ENCODE data around the gene SCUBE3.

Gene SCUBE3

GRCh38 chr6:35194390-35194789 is 19.4 kb upstream of the SCUBE3 start:
- Histone ChIP-seq H3K9ac (ENCODE audit: low read depth, low read length) (no peak overlapping the region), H3K4me1 (ENCODE audit: control insufficient read depth, insufficient read depth, low read length) (peaks cover 13% of the 10 kb centered on the region; the same call in 1 of the 2 replicates), H3K27ac (ENCODE audit: low read depth, low read length) (no peak overlapping the region), H3K27me3 (ENCODE audit: control insufficient read depth, insufficient read depth, low read length) (no peaks in the 10 kb centered on the region; the same call in 1 of the 2 replicates), H3K36me3 (ENCODE audit: control insufficient read depth, insufficient read depth, low read length) (no peaks in the 10 kb centered on the region), H3K9me3 (ENCODE audit: control insufficient read depth, insufficient read depth, low read length) (no peaks in the 10 kb centered on the region), H3K4me3 (ENCODE audit: low read depth, low read length) (no peak overlapping the region)

GRCh38 chr6:35195120-35195780 is 18.5 kb upstream of the SCUBE3 start:
- no peaks in the 10 kb centered on the region for H3K9me3 ChIP-seq (ENCODE audit: control insufficient read depth, insufficient read depth, low read length)
- H3K4me3 ChIP-seq (ENCODE audit: low read depth, low read length), result no peak overlapping the region
- no peak overlapping the region for H3K27ac ChIP-seq (ENCODE audit: low read depth, low read length)
- peaks cover 13% of the 10 kb centered on the region; the same call in 1 of the 2 replicates for H3K4me1 ChIP-seq (ENCODE audit: control insufficient read depth, insufficient read depth, low read length)
- H3K9ac ChIP-seq (ENCODE audit: low read depth, low read length), result no peak overlapping the region
- H3K36me3 ChIP-seq (ENCODE audit: control insufficient read depth, insufficient read depth, low read length), result no peaks in the 10 kb centered on the region
- H3K27me3 ChIP-seq (ENCODE audit: control insufficient read depth, insufficient read depth, low read length), result no peaks in the 10 kb centered on the region; the same call in 1 of the 2 replicates

- no peaks in the 10 kb centered on the region for H3K36me3 ChIP-seq (ENCODE audit: control insufficient read depth, insufficient read depth, low read length)
- H3K4me1 ChIP-seq (ENCODE audit: control insufficient read depth, insufficient read depth, low read length), result peaks cover 13% of the 10 kb centered on the region; the same call in 1 of the 2 replicates
- no peaks in the 10 kb centered on the region; the same call in 1 of the 2 replicates for H3K27me3 ChIP-seq (ENCODE audit: control insufficient read depth, insufficient read depth, low read length)
- H3K27ac ChIP-seq (ENCODE audit: low read depth, low read length), result no peak overlapping the region
- no peak overlapping the region for H3K4me3 ChIP-seq (ENCODE audit: low read depth, low read length)
- H3K9me3 ChIP-seq (ENCODE audit: control insufficient read depth, insufficient read depth, low read length), result no peaks in the 10 kb centered on the region
- H3K9ac ChIP-seq (ENCODE audit: low read depth, low read length), result no peak overlapping the region
These were observed 16.6 kb upstream of the SCUBE3 start for GRCh38 chr6:35197196-35197595.

GRCh38 chr6:35199866-35200265 is 13.9 kb upstream of the SCUBE3 start:
- Histone ChIP-seq H3K27ac (ENCODE audit: low read depth, low read length) (no peak overlapping the region), H3K4me1 (ENCODE audit: control insufficient read depth, insufficient read depth, low read length) (0 out of 2 replicates have a peak, but pooled peaks cover 4% of the 10 kb centered on the region), H3K9me3 (ENCODE audit: control insufficient read depth, insufficient read depth, low read length) (no peaks in the 10 kb centered on the region), H3K27me3 (ENCODE audit: control insufficient read depth, insufficient read depth, low read length) (no peaks in the 10 kb centered on the region; the same call in 1 of the 2 replicates), H3K4me3 (ENCODE audit: low read depth, low read length) (no peak overlapping the region), H3K36me3 (ENCODE audit: control insufficient read depth, insufficient read depth, low read length) (no peaks in the 10 kb centered on the region), H3K9ac (ENCODE audit: low read depth, low read length) (no peak overlapping the region)

- peaks cover 16% of the 10 kb centered on the region for H3K27me3 ChIP-seq (ENCODE audit: control insufficient read depth, insufficient read depth, low read length)
- no peak overlapping the region for H3K9ac ChIP-seq (ENCODE audit: low read depth, low read length)
- H3K27ac ChIP-seq (ENCODE audit: low read depth, low read length), result no peak overlapping the region
- H3K4me3 ChIP-seq (ENCODE audit: low read depth, low read length), result no peak overlapping the region
- no peaks in the 10 kb centered on the region for H3K4me1 ChIP-seq (ENCODE audit: control insufficient read depth, insufficient read depth, low read length)
- no peaks in the 10 kb centered on the region for H3K36me3 ChIP-seq (ENCODE audit: control insufficient read depth, insufficient read depth, low read length)
- no peaks in the 10 kb centered on the region for H3K9me3 ChIP-seq (ENCODE audit: control insufficient read depth, insufficient read depth, low read length)
These were observed 11.7 kb upstream of the SCUBE3 start for GRCh38 chr6:35202066-35202546.

GRCh38 chr6:35203152-35203670 is 10.5 kb upstream of the SCUBE3 start:
- Histone ChIP-seq H3K9me3 (ENCODE audit: control insufficient read depth, insufficient read depth, low read length) (no peaks in the 10 kb centered on the region), H3K36me3 (ENCODE audit: control insufficient read depth, insufficient read depth, low read length) (no peaks in the 10 kb centered on the region), H3K4me3 (ENCODE audit: low read depth, low read length) (no peak overlapping the region), H3K27me3 (ENCODE audit: control insufficient read depth, insufficient read depth, low read length) (peaks cover 27% of the 10 kb centered on the region), H3K4me1 (ENCODE audit: control insufficient read depth, insufficient read depth, low read length) (no peaks in the 10 kb centered on the region), H3K27ac (ENCODE audit: low read depth, low read length) (no peak overlapping the region), H3K9ac (ENCODE audit: low read depth, low read length) (no peak overlapping the region)

GRCh38 chr6:35203680-35204079 is 10.1 kb upstream of the SCUBE3 start:
- no peaks in the 10 kb centered on the region for H3K36me3 ChIP-seq (ENCODE audit: control insufficient read depth, insufficient read depth, low read length)
- H3K27ac ChIP-seq (ENCODE audit: low read depth, low read length), result no peak overlapping the region
- H3K4me1 ChIP-seq (ENCODE audit: control insufficient read depth, insufficient read depth, low read length), result no peaks in the 10 kb centered on the region
- no peak overlapping the region for H3K4me3 ChIP-seq (ENCODE audit: low read depth, low read length)
- no peaks in the 10 kb centered on the region for H3K9me3 ChIP-seq (ENCODE audit: control insufficient read depth, insufficient read depth, low read length)
- peaks cover 32% of the 10 kb centered on the region for H3K27me3 ChIP-seq (ENCODE audit: control insufficient read depth, insufficient read depth, low read length)
- H3K9ac ChIP-seq (ENCODE audit: low read depth, low read length), result no peak overlapping the region

- H3K9ac ChIP-seq (ENCODE audit: low read depth, low read length), result no peak overlapping the region
- H3K27ac ChIP-seq (ENCODE audit: low read depth, low read length), result no peak overlapping the region
- no peaks in the 10 kb centered on the region for H3K9me3 ChIP-seq (ENCODE audit: control insufficient read depth, insufficient read depth, low read length)
- H3K4me3 ChIP-seq (ENCODE audit: low read depth, low read length), result no peak overlapping the region
- H3K27me3 ChIP-seq (ENCODE audit: control insufficient read depth, insufficient read depth, low read length), result peaks cover 56% of the 10 kb centered on the region
- H3K4me1 ChIP-seq (ENCODE audit: control insufficient read depth, insufficient read depth, low read length), result no peaks in the 10 kb centered on the region
- no peaks in the 10 kb centered on the region for H3K36me3 ChIP-seq (ENCODE audit: control insufficient read depth, insufficient read depth, low read length)
These were observed 7.4 kb upstream of the SCUBE3 start for GRCh38 chr6:35206346-35206745.

- H3K36me3 ChIP-seq (ENCODE audit: control insufficient read depth, insufficient read depth, low read length), result no peaks in the 10 kb centered on the region
- H3K9ac ChIP-seq (ENCODE audit: low read depth, low read length), result no peak overlapping the region
- no peak overlapping the region for H3K4me3 ChIP-seq (ENCODE audit: low read depth, low read length)
- no peaks in the 10 kb centered on the region for H3K4me1 ChIP-seq (ENCODE audit: control insufficient read depth, insufficient read depth, low read length)
- H3K9me3 ChIP-seq (ENCODE audit: control insufficient read depth, insufficient read depth, low read length), result no peaks in the 10 kb centered on the region
- H3K27me3 ChIP-seq (ENCODE audit: control insufficient read depth, insufficient read depth, low read length), result peaks cover 77% of the 10 kb centered on the region
- no peak overlapping the region for H3K27ac ChIP-seq (ENCODE audit: low read depth, low read length)
These were observed 5.3 kb upstream of the SCUBE3 start for GRCh38 chr6:35208419-35208818.

- H3K4me1 ChIP-seq (ENCODE audit: control insufficient read depth, insufficient read depth, low read length), result no peaks in the 10 kb centered on the region
- no peak overlapping the region for H3K4me3 ChIP-seq (ENCODE audit: low read depth, low read length)
- H3K9ac ChIP-seq (ENCODE audit: low read depth, low read length), result no peak overlapping the region
- H3K27me3 ChIP-seq (ENCODE audit: control insufficient read depth, insufficient read depth, low read length), result peaks cover 80% of the 10 kb centered on the region
- H3K36me3 ChIP-seq (ENCODE audit: control insufficient read depth, insufficient read depth, low read length), result no peaks in the 10 kb centered on the region
- H3K27ac ChIP-seq (ENCODE audit: low read depth, low read length), result no peak overlapping the region
- no peaks in the 10 kb centered on the region for H3K9me3 ChIP-seq (ENCODE audit: control insufficient read depth, insufficient read depth, low read length)
These were observed 4.7 kb upstream of the SCUBE3 start for GRCh38 chr6:35209081-35209480.

- Histone ChIP-seq H3K9me3 (ENCODE audit: control insufficient read depth, insufficient read depth, low read length) (no peaks in the 10 kb centered on the region), H3K27ac (ENCODE audit: low read depth, low read length) (no peak overlapping the region), H3K27me3 (ENCODE audit: control insufficient read depth, insufficient read depth, low read length) (peaks cover 85% of the 10 kb centered on the region), H3K36me3 (ENCODE audit: control insufficient read depth, insufficient read depth, low read length) (no peaks in the 10 kb centered on the region), H3K9ac (ENCODE audit: low read depth, low read length) (no peak overlapping the region), H3K4me1 (ENCODE audit: control insufficient read depth, insufficient read depth, low read length) (peaks cover 3% of the 10 kb centered on the region), H3K4me3 (ENCODE audit: low read depth, low read length) (no peak overlapping the region)
These were observed 4.0 kb upstream of the SCUBE3 start for GRCh38 chr6:35209622-35210247.

Data from HUES48 (cell line).